ENCODE measurements around the gene SUPT6H.

The SUPT6H gene

DNA sequence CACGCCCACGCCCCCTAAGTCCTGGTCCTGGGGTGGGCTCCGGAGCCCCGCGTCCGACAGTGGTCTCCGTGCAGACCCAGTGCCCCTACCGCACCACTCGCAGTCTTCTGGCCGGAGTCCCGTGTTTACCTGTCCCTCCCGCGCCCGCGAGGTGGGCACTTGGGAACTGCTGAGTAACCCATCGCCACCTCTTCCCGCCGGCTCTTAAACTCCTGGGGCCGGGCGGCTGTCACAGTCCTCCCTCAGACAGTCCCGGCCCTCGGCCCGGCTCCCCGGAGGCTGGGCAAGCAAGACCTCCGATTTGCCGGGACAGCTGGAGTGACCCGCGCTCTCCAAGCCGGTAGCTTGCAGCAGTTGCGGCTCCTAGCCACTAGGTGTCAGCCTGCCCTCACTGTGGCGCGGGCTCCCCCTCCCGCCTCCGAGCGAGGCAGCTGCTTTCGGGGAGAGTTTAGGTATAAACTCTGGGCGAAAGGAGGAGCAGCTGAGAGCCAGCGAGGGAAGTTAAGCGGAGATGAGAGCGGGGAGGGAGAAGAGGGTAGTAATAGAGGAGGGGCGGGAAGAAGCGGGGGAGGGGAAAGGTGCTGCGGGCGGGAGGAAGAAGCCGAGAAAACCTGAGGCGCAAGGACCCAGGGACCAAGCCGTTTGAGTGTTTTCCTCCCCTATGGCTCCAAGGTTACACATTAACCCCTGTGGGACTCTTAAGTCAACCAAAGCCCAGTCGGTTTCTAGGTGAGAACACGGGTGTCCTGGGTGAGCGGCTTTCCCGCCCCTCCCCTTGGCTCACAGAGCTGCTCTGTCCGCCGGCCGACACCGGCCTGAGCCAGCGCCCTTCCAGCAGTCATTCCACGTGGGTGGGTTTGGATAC, 64.9 kb downstream of the SUPT6H start (continued):
- TF ChIP-seq ZNF518A (tag by site-specific recombination; conservative IDR thresholded peaks at IDR 0.05; ENCODE audit: low read depth) (no peak), ZNF37A (tag by site-specific recombination; IDR thresholded peaks at IDR 0.05) (no peak), ZNF416 (tag by site-specific recombination; IDR thresholded peaks at IDR 0.05) (no peak), ZNF202 (tag by site-specific recombination; IDR thresholded peaks at IDR 0.05; ENCODE audit: borderline replicate concordance) (no peak), ZNF223 (tag by site-specific recombination; IDR thresholded peaks at IDR 0.05) (no peak), GLIS2 (tag by site-specific recombination; IDR thresholded peaks at IDR 0.05) (peak; percentile 92), ZNF292 (tag by site-specific recombination; IDR thresholded peaks at IDR 0.05; ENCODE audit: borderline replicate concordance, low read depth) (no peak), ZNF704 (tag by site-specific recombination; IDR thresholded peaks at IDR 0.05) (peak; percentile 47; the same call in 1 of the 2 replicates), ZNF274 (IDR thresholded peaks at IDR 0.05; ENCODE audit: low read length) (no peak), ZNF274 (tag by site-specific recombination; IDR thresholded peaks at IDR 0.05; ENCODE audit: borderline replicate concordance) (no peak), ZNF621 (tag by site-specific recombination; IDR thresholded peaks at IDR 0.05) (no peak), ZNF114 (tag by site-specific recombination; IDR thresholded peaks at IDR 0.05) (no peak), REPIN1 (tag by site-specific recombination; IDR thresholded peaks at IDR 0.05; ENCODE audit: low read depth) (no peak), GLI4 (tag by site-specific recombination; IDR thresholded peaks at IDR 0.05) (no peak), ZNF580 (tag by site-specific recombination; IDR thresholded peaks at IDR 0.05) (peak; percentile 88), ZXDB (tag by site-specific recombination; IDR thresholded peaks at IDR 0.05) (no peak; the same call in 1 of the 2 replicates), SP7 (tag by site-specific recombination; IDR thresholded peaks at IDR 0.05) (peak; percentile 64), AEBP2 (tag by site-specific recombination; IDR thresholded peaks at IDR 0.05; ENCODE audit: borderline replicate concordance) (no peak), ELK4 (IDR thresholded peaks at IDR 0.05; ENCODE audit: borderline replicate concordance, low read depth, low read length) (no peak), GLI2 (tag by site-specific recombination; IDR thresholded peaks at IDR 0.05; ENCODE audit: borderline replicate concordance, low read depth) (no peak), KLF1 (tag by site-specific recombination; IDR thresholded peaks at IDR 0.05) (peak; percentile 41), GFI1B (tag by site-specific recombination; IDR thresholded peaks at IDR 0.05) (no peak), ZNF701 (tag by site-specific recombination; IDR thresholded peaks at IDR 0.05) (no peak)
- TF ChIP-seq, protein P1, sequence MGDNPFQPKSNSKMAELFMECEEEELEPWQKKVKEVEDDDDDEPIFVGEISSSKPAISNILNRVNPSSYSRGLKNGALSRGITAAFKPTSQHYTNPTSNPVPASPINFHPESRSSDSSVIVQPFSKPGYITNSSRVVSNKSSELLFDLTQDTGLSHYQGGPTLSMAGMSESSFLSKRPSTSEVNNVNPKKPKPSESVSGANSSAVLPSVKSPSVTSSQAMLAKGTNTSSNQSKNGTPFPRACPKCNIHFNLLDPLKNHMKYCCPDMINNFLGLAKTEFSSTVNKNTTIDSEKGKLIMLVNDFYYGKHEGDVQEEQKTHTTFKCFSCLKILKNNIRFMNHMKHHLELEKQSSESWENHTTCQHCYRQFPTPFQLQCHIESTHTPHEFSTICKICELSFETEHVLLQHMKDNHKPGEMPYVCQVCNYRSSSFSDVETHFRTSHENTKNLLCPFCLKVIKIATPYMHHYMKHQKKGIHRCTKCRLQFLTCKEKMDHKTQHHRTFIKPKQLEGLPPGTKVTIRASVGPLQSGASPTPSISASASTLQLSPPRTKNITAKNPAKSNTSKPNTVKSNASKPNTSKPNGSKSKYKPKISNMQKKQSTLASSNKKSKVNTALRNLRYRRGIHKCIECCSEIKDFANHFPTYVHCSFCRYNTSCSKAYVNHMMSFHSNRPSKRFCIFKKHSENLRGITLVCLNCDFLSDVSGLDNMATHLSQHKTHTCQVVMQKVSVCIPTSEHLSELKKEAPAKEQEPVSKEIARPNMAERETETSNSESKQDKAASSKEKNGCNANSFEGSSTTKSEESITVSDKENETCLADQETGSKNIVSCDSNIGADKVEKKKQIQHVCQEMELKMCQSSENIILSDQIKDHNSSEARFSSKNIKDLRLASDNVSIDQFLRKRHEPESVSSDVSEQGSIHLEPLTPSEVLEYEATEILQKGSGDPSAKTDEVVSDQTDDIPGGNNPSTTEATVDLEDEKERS (tag by site-specific recombination; IDR thresholded peaks at IDR 0.05), result no peak
- TF ChIP-seq, protein P2, sequence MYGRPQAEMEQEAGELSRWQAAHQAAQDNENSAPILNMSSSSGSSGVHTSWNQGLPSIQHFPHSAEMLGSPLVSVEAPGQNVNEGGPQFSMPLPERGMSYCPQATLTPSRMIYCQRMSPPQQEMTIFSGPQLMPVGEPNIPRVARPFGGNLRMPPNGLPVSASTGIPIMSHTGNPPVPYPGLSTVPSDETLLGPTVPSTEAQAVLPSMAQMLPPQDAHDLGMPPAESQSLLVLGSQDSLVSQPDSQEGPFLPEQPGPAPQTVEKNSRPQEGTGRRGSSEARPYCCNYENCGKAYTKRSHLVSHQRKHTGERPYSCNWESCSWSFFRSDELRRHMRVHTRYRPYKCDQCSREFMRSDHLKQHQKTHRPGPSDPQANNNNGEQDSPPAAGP (tag by site-specific recombination; IDR thresholded peaks at IDR 0.05), result peak; percentile 83
